ENCODE measurements around the gene ESYT2. TPM values are rescaled to one million over a fixed set of nuclear protein-coding genes. Genes with fewer than 3 reads are reported as not detected.

ESYT2 gene
- polyA plus RNA-seq, 1 donor (not counting 4 experiments of a cell fraction or from before 2014, with no cell fraction given) = 45.9 TPM

- Histone ChIP-seq H3K36me3 (ENCODE audit: control insufficient read depth in 2 of 2, extremely low read depth in 1 of 2, insufficient read depth in 2 of 2, low read length in 2 of 2) (peaks cover 0 to 13% of the 10 kb centered on the region in 2 experiments), H3K9me3 (ENCODE audit: control insufficient read depth, low read depth, low read length) (no peaks in the 10 kb centered on the region), H4K20me1 (ENCODE audit: control insufficient read depth, extremely low read depth, insufficient read depth, low read length) (no peaks in the 10 kb centered on the region), H3K79me2 (ENCODE audit: control insufficient read depth, insufficient read depth, low read length) (peaks cover 71% of the 10 kb centered on the region), H3K4me2 (ENCODE audit: control insufficient read depth, extremely low read depth, insufficient read depth, low read depth, low read length) (no peak overlapping the region), H3K4me3 (ENCODE audit: control insufficient read depth in 2 of 3, extremely low read depth in 1 of 3, insufficient read depth in 2 of 3, low read depth in 1 of 3, low read length in 3 of 3) (no peak overlapping the region), H3K4me1 (ENCODE audit: control insufficient read depth, extremely low read depth, insufficient read depth, low read length) (peaks cover 11% of the 10 kb centered on the region), H3K27ac (ENCODE audit: control insufficient read depth, insufficient read depth, low read length) (no peak overlapping the region), H3K9ac (ENCODE audit: control insufficient read depth, extremely low read depth, insufficient read depth, low read length) (no peak overlapping the region), H2AFZ (ENCODE audit: control insufficient read depth, low read length) (no peak overlapping the region), H3K27me3 (ENCODE audit: control insufficient read depth, extremely low read depth, insufficient read depth, low read length) (no peaks in the 10 kb centered on the region), H3K9me1 (ENCODE audit: control insufficient read depth, extremely low read depth, insufficient read depth, low read length) (no peaks in the 10 kb centered on the region)
- no peak for TF ChIP-seq CTCF (optimal IDR thresholded peaks at IDR 0.05 in 1 of 3, IDR thresholded peaks at IDR 0.05 in 1 of 3, conservative IDR thresholded peaks at IDR 0.05 in 1 of 3; ENCODE audit: extremely low read depth in 1 of 3, insufficient read depth in 2 of 3, low read length in 3 of 3)
- DNase-seq (ENCODE audit: low read depth, low spot score) (no peak), FAIRE-seq (no peak)
- dilution Hi-C loops (cut with MboI; ENCODE audit: extremely low pct_ligation_motif_present, low sequenced_read_pairs) = no loop called here
These were observed 129.3 kb downstream of the ESYT2 start for GRCh38 chr7:158700008-158700407.

GRCh38 chr7:158699341-158699740, 130.0 kb downstream of the ESYT2 start:
- Histone ChIP-seq H3K9ac (ENCODE audit: control insufficient read depth, extremely low read depth, insufficient read depth, low read length) (no peak overlapping the region), H3K4me1 (ENCODE audit: control insufficient read depth, extremely low read depth, insufficient read depth, low read length) (peaks cover 11% of the 10 kb centered on the region), H3K4me2 (ENCODE audit: control insufficient read depth, extremely low read depth, insufficient read depth, low read depth, low read length) (no peak overlapping the region), H3K27me3 (ENCODE audit: control insufficient read depth, extremely low read depth, insufficient read depth, low read length) (no peaks in the 10 kb centered on the region), H2AFZ (ENCODE audit: control insufficient read depth, low read length) (no peak overlapping the region), H3K79me2 (ENCODE audit: control insufficient read depth, insufficient read depth, low read length) (peaks cover 72% of the 10 kb centered on the region), H3K4me3 (ENCODE audit: control insufficient read depth in 2 of 3, extremely low read depth in 1 of 3, insufficient read depth in 2 of 3, low read depth in 1 of 3, low read length in 3 of 3) (no peak overlapping the region), H3K27ac (ENCODE audit: control insufficient read depth, insufficient read depth, low read length) (no peak overlapping the region), H3K9me1 (ENCODE audit: control insufficient read depth, extremely low read depth, insufficient read depth, low read length) (no peaks in the 10 kb centered on the region), H3K9me3 (ENCODE audit: control insufficient read depth, low read depth, low read length) (no peaks in the 10 kb centered on the region), H4K20me1 (ENCODE audit: control insufficient read depth, extremely low read depth, insufficient read depth, low read length) (no peaks in the 10 kb centered on the region), H3K36me3 (ENCODE audit: control insufficient read depth in 2 of 2, extremely low read depth in 1 of 2, insufficient read depth in 2 of 2, low read length in 2 of 2) (peaks cover 0 to 13% of the 10 kb centered on the region in 2 experiments)
- FAIRE-seq (no peak), DNase-seq (ENCODE audit: low read depth, low spot score) (no peak)
- dilution Hi-C loops (cut with MboI; ENCODE audit: extremely low pct_ligation_motif_present, low sequenced_read_pairs) = no loop called here
- no peak for TF ChIP-seq CTCF (optimal IDR thresholded peaks at IDR 0.05 in 1 of 3, IDR thresholded peaks at IDR 0.05 in 1 of 3, conservative IDR thresholded peaks at IDR 0.05 in 1 of 3; ENCODE audit: extremely low read depth in 1 of 3, insufficient read depth in 2 of 3, low read length in 3 of 3)
- no peak for TF ChIP-seq EZH2 (IDR thresholded peaks at IDR 0.05; ENCODE audit: low read length)
